BJ (cell line): ENCODE results near the gene EEF1A2. TPM values are rescaled to one million over a fixed set of nuclear protein-coding genes. Genes with fewer than 3 reads are reported as not detected.
A peak's percentile ranks its signal among the peaks of the same experiment; 100 is the strongest.

Experiments
- CTCF ChIA-PET: fragments of 350-600 bp; formaldehyde crosslinking; extraction: SDS; loops from one replicate; lab custom pipeline; 2021; ENCODE audit warnings: antibody characterized with exemption, inconsistent platforms; lab: Yijun Ruan, JAX
- POLR2A ChIA-PET: fragments of 300-600 bp; sonication (Branson Sonifier 250); formaldehyde crosslinking; extraction: SDS; loops from one replicate; lab custom pipeline; 2021; ENCODE audit warnings: antibody characterized with exemption; lab: Charles Lee
- DNase-seq: peaks from one replicate; pipeline ENCODE4 v3.0.0-alpha.2; 2011; ENCODE audit warnings: low read depth
- H3K27me3 ChIP-seq: 2 replicates; pipeline ENCODE4 v1.6.0; 2011; ENCODE audit warnings: low read length; ENCODE audit not compliant: control insufficient read depth, insufficient read depth
- H3K36me3 ChIP-seq: 2 replicates; pipeline ENCODE4 v1.5.1; 2011; ENCODE audit warnings: low read length; ENCODE audit not compliant: control insufficient read depth, insufficient read depth
- H3K4me3 ChIP-seq: 2 replicates; pipeline ENCODE4 v1.5.1; 2011; ENCODE audit warnings: low read depth, mild to moderate bottlenecking, control low read depth, low read length
- CTCF ChIP-seq: IDR thresholded peaks from 2 replicates; pipeline ENCODE4 v1.5.1; 2011; ENCODE audit warnings: low read depth, mild to moderate bottlenecking, control low read depth, inconsistent platforms, low read length, moderate library complexity; ENCODE audit not compliant: insufficient read depth
- polyA plus RNA-seq: library from polyadenylated mRNA; depleted of rRNA; stranded (reverse); fragments of >200 nt; gene quantifications from 2 replicates; pipeline ENCODE4 v1.2.3, GENCODE V29; 2011

Gene EEF1A2
- polyA plus RNA-seq, 1 experiment, result 9.4 TPM

- POLR2A ChIA-PET, result no interaction called here
- CTCF ChIA-PET, result interaction anchor here (1.0 to 1.6 kb wide), 3 partner anchors 10 to 60 kb away, joined by 3 to 4 read pairs (median 3); no protein-coding TSS in a partner anchor
- TF ChIP-seq CTCF, result peak; percentile 57
- Histone ChIP-seq H3K36me3 (no peaks in the 10 kb centered on the region), H3K4me3 (no peak overlapping the region), H3K27me3 (peaks cover 1% of the 10 kb centered on the region)
- no peak for DNase-seq
Observed at GRCh38 chr20:63442100-63442493, 56.8 kb downstream of the EEF1A2 start.

GRCh38 chr20:63441136-63442099, 57.5 kb downstream of the EEF1A2 start:
- no peaks in the 10 kb centered on the region for H3K36me3 ChIP-seq
- no peak overlapping the region for H3K4me3 ChIP-seq
- H3K27me3 ChIP-seq, result no peaks in the 10 kb centered on the region; the same call in 1 of the 2 replicates
- POLR2A ChIA-PET, result no interaction called here
- DNase-seq, result no peak
- CTCF ChIA-PET, result interaction anchor here (1.0 to 1.6 kb wide), 3 partner anchors 11 to 59 kb away, joined by 3 to 4 read pairs (median 3); no protein-coding TSS in a partner anchor
- TF ChIP-seq CTCF, result no peak

GRCh38 chr20:63440366-63440955, 58.4 kb downstream of the EEF1A2 start:
- H3K36me3 ChIP-seq, result no peaks in the 10 kb centered on the region
- no peak for DNase-seq
- H3K4me3 ChIP-seq, result no peak overlapping the region
- H3K27me3 ChIP-seq, result no peaks in the 10 kb centered on the region; the same call in 1 of the 2 replicates
- ChIA-PET POLR2A (no interaction called here), CTCF (no interaction called here)
- no peak for TF ChIP-seq CTCF

GRCh38 chr20:63439866-63440265, 59.0 kb downstream of the EEF1A2 start:
- no peak for TF ChIP-seq CTCF
- CTCF ChIA-PET, result no interaction called here
- Histone ChIP-seq H3K27me3 (no peaks in the 10 kb centered on the region; the same call in 1 of the 2 replicates), H3K36me3 (no peaks in the 10 kb centered on the region), H3K4me3 (no peak overlapping the region)
- POLR2A ChIA-PET, result no interaction called here
- no peak for DNase-seq

- ChIA-PET CTCF (interaction anchor here (0.6 to 1.8 kb wide), 2 partner anchors 58 to 584 kb away, joined by 3 to 6 read pairs; no protein-coding TSS in a partner anchor), POLR2A (no interaction called here)
- no peaks in the 10 kb centered on the region; the same call in 1 of the 2 replicates for H3K27me3 ChIP-seq
- no peak overlapping the region for H3K4me3 ChIP-seq
- no peaks in the 10 kb centered on the region for H3K36me3 ChIP-seq
- no peak for DNase-seq
- TF ChIP-seq CTCF, result no peak
Observed at GRCh38 chr20:63438121-63438520, 60.8 kb downstream of the EEF1A2 start.
